Measurements from ENCODE around the gene GFRA1. TPM values are rescaled to one million over a fixed set of nuclear protein-coding genes. Genes with fewer than 3 reads are reported as not detected.

The GFRA1 gene
- total and polyA plus RNA-seq, 2 donors (not counting 3 experiments of a cell fraction or from before 2014, with no cell fraction given), result 0.22 to 0.88 TPM

DNA sequence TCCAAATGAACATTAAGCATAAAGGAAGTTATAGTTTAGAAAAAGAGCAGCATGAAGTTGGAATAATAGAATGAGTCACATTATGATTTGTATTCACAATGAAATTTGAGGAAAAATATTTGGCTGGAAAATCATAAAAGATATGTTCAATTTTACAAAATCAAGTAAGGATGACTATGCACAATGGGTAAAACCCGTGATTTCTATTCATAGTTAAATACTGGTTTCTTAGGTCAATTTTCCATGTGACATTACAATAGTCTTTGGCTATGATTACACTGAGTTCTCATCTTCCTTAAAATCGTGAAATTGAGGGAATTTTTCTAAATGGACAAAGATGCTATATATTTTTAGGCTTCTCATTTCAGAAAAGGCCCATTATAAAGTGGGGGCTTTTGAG lies 33.8 kb upstream of the GFRA1 start:
- H3K4me1 ChIP-seq (ENCODE audit: control insufficient read depth, extremely low read depth, insufficient read depth, low read length), result no peaks in the 10 kb centered on the region
- H3K4me2 ChIP-seq (ENCODE audit: insufficient read depth, low read length), result no peak overlapping the region
- no peaks in the 10 kb centered on the region for H3K79me2 ChIP-seq (ENCODE audit: control insufficient read depth, insufficient read depth, low read length)
- FAIRE-seq (no peak), DNase-seq (ENCODE audit: low read depth, low spot score) (no peak)
- H3K27me3 ChIP-seq (ENCODE audit: control insufficient read depth in 2 of 2, insufficient read depth in 2 of 2, low read length in 2 of 2), result no peaks in the 10 kb centered on the region
- dilution Hi-C loops (cut with MboI; ENCODE audit: extremely low pct_ligation_motif_present, low sequenced_read_pairs), result no loop called here
- H3K9ac ChIP-seq (replicated peaks; ENCODE audit: extremely low read depth, insufficient read depth, low read length), result no peak overlapping the region
- no peak overlapping the region for H3K4me3 ChIP-seq (replicated peaks in 1 of 3; ENCODE audit: insufficient read depth in 1 of 3, low read depth in 1 of 3, low read length in 3 of 3)
- H3K27ac ChIP-seq (ENCODE audit: insufficient read depth, low read depth, low read length), result no peak overlapping the region
- POLR2A ChIA-PET, result no interaction called here
- no peaks in the 10 kb centered on the region for H4K20me1 ChIP-seq (replicated peaks; ENCODE audit: control insufficient read depth, extremely low read depth, insufficient read depth, low read length)
- TF ChIP-seq FOS (IDR thresholded peaks at IDR 0.05; ENCODE audit: borderline replicate concordance, insufficient read depth, low read length), result no peak
- no peak for TF ChIP-seq POLR2A (IDR thresholded peaks at IDR 0.05; ENCODE audit: low read depth, low read length)
- TF ChIP-seq MAX (IDR thresholded peaks at IDR 0.05; ENCODE audit: insufficient read depth, insufficient read length), result no peak
- no peak for TF ChIP-seq POLR2AphosphoS5 (IDR thresholded peaks at IDR 0.05; ENCODE audit: insufficient read depth, low read depth, low read length)
- TF ChIP-seq MYC (IDR thresholded peaks at IDR 0.05; ENCODE audit: low read depth, low read length), result no peak
- no peak for TF ChIP-seq CTCF (IDR thresholded peaks at IDR 0.05; ENCODE audit: extremely low read depth in 1 of 2, insufficient read depth in 1 of 2, low read depth in 1 of 2, low read length in 2 of 2)
- no peak for TF ChIP-seq GATA2 (IDR thresholded peaks at IDR 0.05; ENCODE audit: insufficient read depth, insufficient read length, low read depth, low read length)
- no peak for TF ChIP-seq EZH2 (IDR thresholded peaks at IDR 0.05; ENCODE audit: borderline replicate concordance, low read depth, low read length, severe bottlenecking)
- TF ChIP-seq JUN (IDR thresholded peaks at IDR 0.05; ENCODE audit: borderline replicate concordance, insufficient read depth, insufficient read length, low read depth), result no peak
- H3K9me3 ChIP-seq (replicated peaks; ENCODE audit: control insufficient read depth, insufficient read depth, low read length), result no peaks in the 10 kb centered on the region
- CTCF ChIA-PET, result no interaction called here
- no TSS peak for BruUV-seq (replicated peaks)
- no peak overlapping the region for H2AFZ ChIP-seq (ENCODE audit: low read depth, low read length)
- intact Hi-C loops (cut with micrococcal nuclease), result no loop called here
- no peaks in the 10 kb centered on the region for H3K9me1 ChIP-seq (replicated peaks; ENCODE audit: control insufficient read depth, extremely low read depth, insufficient read depth, low read length)
- no peaks in the 10 kb centered on the region for H3K36me3 ChIP-seq (ENCODE audit: control insufficient read depth in 2 of 2, extremely low read depth in 1 of 2, insufficient read depth in 2 of 2, low read length in 2 of 2)
